Hepatocyte (in vitro differentiated cells): ENCODE results near the gene ALDH1B1. TPM values are rescaled to one million over a fixed set of nuclear protein-coding genes. Genes with fewer than 3 reads are reported as not detected.
A peak's percentile ranks its signal among the peaks of the same experiment; 100 is the strongest.

Source experiments
- DNase-seq: peaks from one replicate; pipeline ENCODE4 v3.0.0-alpha.2; 2016; ENCODE audit warnings: low spot score
- H2AFZ ChIP-seq: fragments of 200-600 bp; sonication (generic); 2 replicates; pipeline ENCODE4 v1.6.0; 2016; ENCODE audit warnings: antibody characterized with exemption, mild to moderate bottlenecking
- H3K27ac ChIP-seq: fragments of 200-600 bp; sonication (generic); 2 replicates; pipeline ENCODE4 v1.5.1; 2016; ENCODE audit warnings: mild to moderate bottlenecking
- H3K27me3 ChIP-seq: fragments of 200-600 bp; sonication (generic); 2 replicates; pipeline ENCODE4 v1.6.1; 2016
- H3K36me3 ChIP-seq: fragments of 200-600 bp; sonication (generic); replicated peaks from 2 replicates; pipeline ENCODE4 v1.5.1; 2016; ENCODE audit warnings: low read depth; ENCODE audit not compliant: insufficient read depth
- H3K4me1 ChIP-seq: fragments of 200-600 bp; sonication (generic); 2 replicates; pipeline ENCODE4 v1.5.1; 2016; ENCODE audit warnings: mild to moderate bottlenecking, moderate library complexity; ENCODE audit not compliant: insufficient read depth
- H3K4me2 ChIP-seq: fragments of 200-600 bp; sonication (generic); 2 replicates; pipeline ENCODE4 v1.6.0; 2016
- H3K4me3 ChIP-seq: fragments of 200-600 bp; sonication (generic); 2 replicates; pipeline ENCODE4 v1.5.1; 2016; ENCODE audit warnings: mild to moderate bottlenecking
- H3K79me2 ChIP-seq: fragments of 200-600 bp; sonication (generic); 2 replicates; pipeline ENCODE4 v1.6.0; 2017; ENCODE audit warnings: mild to moderate bottlenecking
- H3K9me2 ChIP-seq: fragments of 200-600 bp; sonication (generic); replicated peaks from 2 replicates; pipeline ENCODE4 v1.6.0; 2017; ENCODE audit warnings: mild to moderate bottlenecking; ENCODE audit not compliant: insufficient read depth
- H3K9me3 ChIP-seq: fragments of 200-600 bp; sonication (generic); 2 replicates; pipeline ENCODE4 v1.5.1; 2016; ENCODE audit warnings: low read depth, mild to moderate bottlenecking
- H4K20me1 ChIP-seq: fragments of 200-600 bp; sonication (generic); 2 replicates; pipeline ENCODE4 v1.6.0; 2016; ENCODE audit warnings: mild to moderate bottlenecking; ENCODE audit not compliant: insufficient read depth, poor library complexity, severe bottlenecking
- EZH2 ChIP-seq: fragments of 200-600 bp; sonication (generic); IDR thresholded peaks from 2 replicates; pipeline ENCODE4 v1.6.1; 2016; ENCODE audit warnings: antibody characterized with exemption, mild to moderate bottlenecking, borderline replicate concordance
- EZH2phosphoT487 ChIP-seq: fragments of 200-600 bp; sonication (generic); IDR thresholded peaks from one replicate; pipeline ENCODE4 v1.6.1; 2018; ENCODE audit warnings: antibody characterized with exemption, mild to moderate bottlenecking, low read depth, moderate library complexity; ENCODE audit not compliant: unreplicated experiment, severe bottlenecking
- WGBS: methylation state at CpG from one replicate; pipeline ENCODE4 v1.1.6; 2016; ENCODE audit warnings: low lambda C conversion rate; ENCODE audit errors: missing lambda C conversion rate; 5-methylcytosine and 5-hydroxymethylcytosine counted together
- polyA plus RNA-seq: library from polyadenylated mRNA; unstranded; fragments of >200 nt; fragmentation: Nextera tagmentation; extraction: Ambion mirVana; gene quantifications from 2 replicates; pipeline ENCODE4 v1.2.1, GENCODE V29; 2016
- total RNA-seq: library from RNA; depleted of rRNA; stranded (reverse); fragments of >200 nt; gene quantifications from 2 replicates; pipeline ENCODE4 v1.2.3, GENCODE V29; 2014
- TF ChIP-seq, protein P1 (sequence below): fragments of 200-600 bp; sonication (generic); IDR thresholded peaks from 2 replicates; pipeline ENCODE4 v1.5.1; 2016; ENCODE audit warnings: antibody characterized with exemption, mild to moderate bottlenecking; ENCODE audit not compliant: poor library complexity

ALDH1B1 gene
- total and polyA plus RNA-seq, 2 experiments from 2014 or later, result 30.9 to 45.8 TPM

DNA sequence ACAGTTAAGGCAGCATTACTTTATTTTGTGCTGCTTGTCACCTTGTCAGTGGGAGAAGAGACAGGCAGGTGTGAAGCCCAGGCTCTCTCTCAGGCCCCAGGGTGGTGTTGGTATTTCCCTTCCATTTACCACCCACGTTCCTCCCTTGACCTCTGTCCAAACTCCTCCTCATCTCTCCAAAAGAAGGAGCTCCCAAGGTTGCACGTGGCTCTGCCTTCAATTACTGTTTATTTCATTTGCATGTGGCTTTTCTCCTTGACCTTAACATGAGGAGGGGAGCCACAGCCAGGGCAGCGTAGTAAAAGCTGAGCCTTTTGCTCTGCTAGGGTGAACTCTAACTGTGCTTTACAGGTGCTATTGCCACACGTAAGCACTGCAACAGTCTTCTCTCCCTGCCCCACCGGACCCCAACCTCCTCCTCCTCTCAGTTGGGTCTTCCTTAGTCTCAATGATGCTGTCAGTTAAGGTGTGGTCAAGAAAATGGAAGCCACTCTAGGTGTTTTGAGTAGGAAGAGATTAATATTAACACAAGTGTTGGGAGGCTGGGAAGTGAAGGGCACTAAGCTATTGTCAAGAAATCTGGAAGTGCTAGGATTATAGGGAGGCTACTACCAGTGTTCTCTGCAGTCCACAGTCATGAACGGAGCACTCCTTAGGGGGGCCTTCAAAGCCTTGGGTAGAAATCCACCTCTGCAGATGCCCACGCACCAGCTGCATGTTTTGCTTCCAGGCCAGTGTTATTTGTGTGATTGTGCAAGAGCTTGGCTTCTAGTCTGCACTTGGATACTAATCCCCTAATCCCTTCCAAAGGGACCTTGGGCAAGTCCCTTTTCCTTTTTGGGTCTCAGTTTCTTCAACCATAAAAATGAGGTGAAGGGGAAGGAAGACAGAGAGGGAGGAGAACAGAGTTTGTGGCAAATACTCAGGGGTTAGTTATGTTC, 3.9 kb upstream of the ALDH1B1 start:
- H3K36me3 ChIP-seq, result no peaks in the 10 kb centered on the region
- H4K20me1 ChIP-seq, result no peaks in the 10 kb centered on the region
- DNase-seq, result no peak
- no peak overlapping the region for H2AFZ ChIP-seq
- H3K4me2 ChIP-seq, result no peak overlapping the region
- H3K27me3 ChIP-seq, result no peaks in the 10 kb centered on the region
- WGBS, result 65% methylated on average over 7 of the region's 7 CpGs
- no peaks in the 10 kb centered on the region for H3K9me2 ChIP-seq
- H3K79me2 ChIP-seq, result peaks cover 8% of the 10 kb centered on the region
- H3K4me3 ChIP-seq, result no peak overlapping the region
- H3K9me3 ChIP-seq, result no peaks in the 10 kb centered on the region
- TF ChIP-seq, protein P1, sequence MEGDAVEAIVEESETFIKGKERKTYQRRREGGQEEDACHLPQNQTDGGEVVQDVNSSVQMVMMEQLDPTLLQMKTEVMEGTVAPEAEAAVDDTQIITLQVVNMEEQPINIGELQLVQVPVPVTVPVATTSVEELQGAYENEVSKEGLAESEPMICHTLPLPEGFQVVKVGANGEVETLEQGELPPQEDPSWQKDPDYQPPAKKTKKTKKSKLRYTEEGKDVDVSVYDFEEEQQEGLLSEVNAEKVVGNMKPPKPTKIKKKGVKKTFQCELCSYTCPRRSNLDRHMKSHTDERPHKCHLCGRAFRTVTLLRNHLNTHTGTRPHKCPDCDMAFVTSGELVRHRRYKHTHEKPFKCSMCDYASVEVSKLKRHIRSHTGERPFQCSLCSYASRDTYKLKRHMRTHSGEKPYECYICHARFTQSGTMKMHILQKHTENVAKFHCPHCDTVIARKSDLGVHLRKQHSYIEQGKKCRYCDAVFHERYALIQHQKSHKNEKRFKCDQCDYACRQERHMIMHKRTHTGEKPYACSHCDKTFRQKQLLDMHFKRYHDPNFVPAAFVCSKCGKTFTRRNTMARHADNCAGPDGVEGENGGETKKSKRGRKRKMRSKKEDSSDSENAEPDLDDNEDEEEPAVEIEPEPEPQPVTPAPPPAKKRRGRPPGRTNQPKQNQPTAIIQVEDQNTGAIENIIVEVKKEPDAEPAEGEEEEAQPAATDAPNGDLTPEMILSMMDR, result no peak
- TF ChIP-seq EZH2phosphoT487 (no peak), EZH2 (no peak)
- peak overlapping the region; percentile 71 for H3K27ac ChIP-seq
- peaks cover 52% of the 10 kb centered on the region for H3K4me1 ChIP-seq

- no peak overlapping the region for H2AFZ ChIP-seq
- H3K36me3 ChIP-seq, result no peaks in the 10 kb centered on the region
- no peak overlapping the region for H3K4me2 ChIP-seq
- H3K9me3 ChIP-seq, result no peaks in the 10 kb centered on the region
- H4K20me1 ChIP-seq, result no peaks in the 10 kb centered on the region
- H3K4me3 ChIP-seq, result no peak overlapping the region
- peaks cover 15% of the 10 kb centered on the region for H3K79me2 ChIP-seq
- peaks cover 52% of the 10 kb centered on the region for H3K4me1 ChIP-seq
- no peak for DNase-seq
- no peaks in the 10 kb centered on the region for H3K9me2 ChIP-seq
- no peaks in the 10 kb centered on the region for H3K27me3 ChIP-seq
- 46% methylated on average over 4 of the region's 4 CpGs for WGBS
- TF ChIP-seq, protein P1, result no peak
- TF ChIP-seq EZH2phosphoT487 (no peak), EZH2 (no peak)
- peak overlapping the region; percentile 71 for H3K27ac ChIP-seq
These were observed 3.2 kb upstream of the ALDH1B1 start for GRCh38 chr9:38389313-38389712.

DNA sequence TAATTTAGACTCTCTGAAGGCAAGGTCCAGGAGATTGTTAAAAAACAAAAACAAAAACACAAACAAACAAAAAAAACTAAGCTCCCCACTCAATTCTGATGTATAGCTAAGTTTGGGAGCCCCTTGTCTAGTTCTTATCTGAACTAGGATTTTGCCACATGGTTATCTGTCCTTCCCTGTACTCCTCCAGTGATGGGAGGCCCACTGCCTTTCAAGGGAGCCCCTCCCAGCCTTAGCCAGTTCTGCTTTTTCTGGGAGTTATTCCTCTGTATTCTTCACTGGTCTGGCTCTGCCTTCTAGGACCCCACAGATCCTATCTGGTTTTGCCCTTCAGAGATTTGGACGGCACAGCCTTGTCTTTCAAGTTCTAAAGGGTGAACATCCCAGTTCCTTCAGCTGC, 2.1 kb upstream of the ALDH1B1 start:
- Histone ChIP-seq H3K9me3 (no peaks in the 10 kb centered on the region), H4K20me1 (no peaks in the 10 kb centered on the region), H3K27ac (peak overlapping the region; percentile 47), H3K9me2 (no peaks in the 10 kb centered on the region), H3K4me1 (peaks cover 47% of the 10 kb centered on the region), H3K27me3 (no peaks in the 10 kb centered on the region), H3K36me3 (no peaks in the 10 kb centered on the region), H3K4me3 (no peak overlapping the region), H3K4me2 (no peak overlapping the region), H3K79me2 (peaks cover 23% of the 10 kb centered on the region), H2AFZ (no peak overlapping the region)
- no peak for DNase-seq
- TF ChIP-seq EZH2phosphoT487 (no peak), EZH2 (no peak)
- TF ChIP-seq, protein P1, result no peak
- 61% methylated on average over 1 of the region's 1 CpG for WGBS
